ENCODE results near the gene JUND.

- TF ChIP-seq SMC3 (IDR thresholded peaks at IDR 0.05; ENCODE audit: low read depth, low read length) (no peak), POLR2A (IDR thresholded peaks at IDR 0.05; ENCODE audit: low read depth, low read length) (no peak), RFX5 (IDR thresholded peaks at IDR 0.05; ENCODE audit: low read depth, low read length) (no peak), CTCF (conservative IDR thresholded peaks at IDR 0.05; ENCODE audit: low read depth, low read length) (no peak)
Observed at GRCh38 chr19:18264137-18264854, 17.1 kb downstream of the JUND start.
